Neural progenitor cell (in vitro differentiated cells): ENCODE data around the gene E2F3. TPM values are rescaled to one million over a fixed set of nuclear protein-coding genes. Genes with fewer than 3 reads are reported as not detected.

ENCODE experiments used
- DNase-seq: peaks from one replicate; pipeline ENCODE4 v3.0.0-alpha.2; 2016; ENCODE audit warnings: low spot score
- H2AFZ ChIP-seq: fragments of 200-600 bp; sonication (generic); replicated peaks from 2 replicates; pipeline ENCODE4 v1.6.1; 2016; ENCODE audit warnings: antibody characterized with exemption
- H3F3A ChIP-seq: fragments of 200-600 bp; sonication (generic); 2 replicates; pipeline ENCODE4 v1.6.1; 2016; ENCODE audit warnings: antibody characterized with exemption, low read depth
- H3K27ac ChIP-seq: fragments of 200-600 bp; sonication (generic); 2 replicates; pipeline ENCODE4 v1.5.1; 2016; ENCODE audit warnings: mild to moderate bottlenecking
- H3K27me3 ChIP-seq: fragments of 200-600 bp; sonication (generic); 2 replicates; pipeline ENCODE4 v1.6.1; 2016; ENCODE audit warnings: mild to moderate bottlenecking, moderate library complexity
- H3K36me3 ChIP-seq: fragments of 200-600 bp; sonication (generic); 2 replicates; pipeline ENCODE4 v1.5.1; 2016
- H3K4me1 ChIP-seq: fragments of 200-600 bp; sonication (generic); 2 replicates; pipeline ENCODE4 v1.6.1; 2016; ENCODE audit warnings: mixed run types
- H3K4me2 ChIP-seq: fragments of 200-600 bp; sonication (generic); 2 replicates; pipeline ENCODE4 v1.6.1; 2016
- H3K4me3 ChIP-seq: fragments of 200-600 bp; sonication (generic); 2 replicates; pipeline ENCODE4 v1.5.1; 2016
- H3K79me2 ChIP-seq: fragments of 200-600 bp; sonication (generic); 2 replicates; pipeline ENCODE4 v1.6.1; 2016; ENCODE audit warnings: low read depth
- H3K9ac ChIP-seq: fragments of 200-600 bp; sonication (generic); 2 replicates; pipeline ENCODE4 v1.6.1; 2016
- H3K9me3 ChIP-seq: fragments of 200-600 bp; sonication (generic); 2 replicates; pipeline ENCODE4 v1.5.1; 2016; ENCODE audit warnings: low read depth
- H4K20me1 ChIP-seq: fragments of 200-600 bp; sonication (generic); 2 replicates; pipeline ENCODE4 v1.6.1; 2016; ENCODE audit warnings: low read depth
- H3K27ac Mint-ChIP-seq: 3 replicates; pipeline ENCODE4 v1.8.0; 2021; ENCODE audit warnings: mixed read lengths
- H3K27me3 Mint-ChIP-seq: 2 replicates; pipeline ENCODE4 v1.8.0; 2022; ENCODE audit warnings: low read depth, mild to moderate bottlenecking, inconsistent platforms, moderate library complexity, mixed read lengths; ENCODE audit not compliant: insufficient read depth
- H3K36me3 Mint-ChIP-seq: 3 replicates; pipeline ENCODE4 v1.8.0; 2021; ENCODE audit warnings: mixed read lengths
- H3K4me1 Mint-ChIP-seq: 3 replicates; pipeline ENCODE4 v1.8.0; 2021; ENCODE audit warnings: mixed read lengths
- H3K4me3 Mint-ChIP-seq: 3 replicates; pipeline ENCODE4 v1.8.0; 2021; ENCODE audit warnings: mild to moderate bottlenecking, moderate library complexity, mixed read lengths
- H3K9me3 Mint-ChIP-seq: 3 replicates; pipeline ENCODE4 v1.8.0; 2020; ENCODE audit warnings: mixed read lengths
- CTCF ChIP-seq: fragments of 200-600 bp; sonication (generic); IDR thresholded peaks from 2 replicates; pipeline ENCODE4 v1.5.1; 2017; ENCODE audit warnings: antibody characterized with exemption, mild to moderate bottlenecking
- EZH2 ChIP-seq: fragments of 200-600 bp; sonication (generic); IDR thresholded peaks from 2 replicates; pipeline ENCODE4 v1.6.1; 2017; ENCODE audit warnings: antibody characterized with exemption, mild to moderate bottlenecking, moderate library complexity
- EZH2phosphoT487 ChIP-seq: fragments of 200-600 bp; sonication (generic); IDR thresholded peaks from 2 replicates; pipeline ENCODE4 v1.6.1; 2017; ENCODE audit warnings: antibody characterized with exemption
- total RNA-seq: library from RNA; depleted of rRNA; stranded (reverse); fragments of >200 nt; gene quantifications from 2 replicates; pipeline ENCODE4 v1.2.3, GENCODE V29; 2015; ENCODE audit warnings: low replicate concordance

The E2F3 gene
- total RNA-seq, 1 donor from 2014 or later, result 35.7 TPM

- Histone ChIP-seq H3K27ac (no peak overlapping the region), H3F3A (peaks cover 6% of the 10 kb centered on the region), H4K20me1 (peaks cover 42% of the 10 kb centered on the region), H3K36me3 (no peaks in the 10 kb centered on the region), H3K27me3 (no peaks in the 10 kb centered on the region), H3K9me3 (peaks cover 4% of the 10 kb centered on the region), H3K4me1 (peaks cover 10% of the 10 kb centered on the region), H3K79me2 (peaks cover 99% of the 10 kb centered on the region), H3K4me2 (no peak overlapping the region), H2AFZ (no peak overlapping the region), H3K4me3 (no peak overlapping the region), H3K9ac (no peak overlapping the region)
- no peak for DNase-seq
- Mint-ChIP-seq H3K27ac (no peak overlapping the region), H3K4me3 (no peak overlapping the region), H3K4me1 (peaks cover 3% of the 10 kb centered on the region), H3K27me3 (peaks cover 8% of the 10 kb centered on the region), H3K36me3 (peaks cover 47% of the 10 kb centered on the region), H3K9me3 (peaks cover 24% of the 10 kb centered on the region)
- TF ChIP-seq EZH2 (no peak), CTCF (no peak), EZH2phosphoT487 (no peak)
Observed at GRCh38 chr6:20447581-20448132, 46.0 kb downstream of the E2F3 start.

- Histone ChIP-seq H3K4me1 (peaks cover 10% of the 10 kb centered on the region), H3K79me2 (peaks cover 99% of the 10 kb centered on the region), H3F3A (peaks cover 6% of the 10 kb centered on the region), H3K9ac (no peak overlapping the region), H3K4me2 (no peak overlapping the region), H3K27ac (peak overlapping the region; percentile 24), H3K9me3 (peaks cover 4% of the 10 kb centered on the region), H4K20me1 (peaks cover 34% of the 10 kb centered on the region), H3K36me3 (no peaks in the 10 kb centered on the region), H3K27me3 (no peaks in the 10 kb centered on the region), H2AFZ (no peak overlapping the region), H3K4me3 (no peak overlapping the region)
- peaks cover 49% of the 10 kb centered on the region for H3K36me3 Mint-ChIP-seq
- TF ChIP-seq EZH2, result no peak
- no peak for TF ChIP-seq EZH2phosphoT487
- no peak for TF ChIP-seq CTCF
- peaks cover 24% of the 10 kb centered on the region for H3K9me3 Mint-ChIP-seq
- H3K27ac Mint-ChIP-seq, result no peak overlapping the region
- peaks cover 3% of the 10 kb centered on the region for H3K4me1 Mint-ChIP-seq
- peaks cover 8% of the 10 kb centered on the region for H3K27me3 Mint-ChIP-seq
- no peak overlapping the region for H3K4me3 Mint-ChIP-seq
- no peak for DNase-seq
Observed at GRCh38 chr6:20448828-20449227, 47.1 kb downstream of the E2F3 start.

GRCh38 chr6:20454204-20454824 lies 52.6 kb downstream of the E2F3 start:
- H3K9me3 Mint-ChIP-seq, result peaks cover 24% of the 10 kb centered on the region
- peaks cover 16% of the 10 kb centered on the region for H4K20me1 ChIP-seq
- no peak for TF ChIP-seq CTCF
- TF ChIP-seq EZH2, result no peak
- no peak for TF ChIP-seq EZH2phosphoT487
- H3K4me1 Mint-ChIP-seq, result no peaks in the 10 kb centered on the region
- H3K27me3 ChIP-seq, result no peaks in the 10 kb centered on the region
- no peak overlapping the region for H3K27ac Mint-ChIP-seq
- H3K79me2 ChIP-seq, result peaks cover 98% of the 10 kb centered on the region
- peaks cover 4% of the 10 kb centered on the region for H3K9me3 ChIP-seq
- H3K27me3 Mint-ChIP-seq, result peaks cover 5% of the 10 kb centered on the region
- H3K4me2 ChIP-seq, result no peak overlapping the region
- H3K36me3 Mint-ChIP-seq, result peaks cover 62% of the 10 kb centered on the region
- no peak overlapping the region for H3K4me3 Mint-ChIP-seq
- no peak for DNase-seq
- no peak overlapping the region for H3K9ac ChIP-seq
- H3F3A ChIP-seq, result no peaks in the 10 kb centered on the region
- H2AFZ ChIP-seq, result no peak overlapping the region
- no peaks in the 10 kb centered on the region for H3K4me1 ChIP-seq
- H3K27ac ChIP-seq, result no peak overlapping the region
- H3K36me3 ChIP-seq, result no peaks in the 10 kb centered on the region
- no peak overlapping the region for H3K4me3 ChIP-seq
